Head of caudate nucleus (tissue), 42 donors: ENCODE results near the gene RARA.
A peak's percentile ranks its signal among the peaks of the same experiment; 100 is the strongest.

Experiments
- DNase-seq, 42 donors: peaks; one replicate each; pipeline versions ENCODE4 v3.0.0 to v3.0.0-alpha.2; 2020 to 2021; ENCODE audit warnings: mixed read lengths in 7 of 42
- intact Hi-C: fragments of 100-400 bp; cut with DNase I; formaldehyde crosslinking; loops from one replicate; pipeline ENCODE4 v1.15.0; 2022

RARA gene

DNA sequence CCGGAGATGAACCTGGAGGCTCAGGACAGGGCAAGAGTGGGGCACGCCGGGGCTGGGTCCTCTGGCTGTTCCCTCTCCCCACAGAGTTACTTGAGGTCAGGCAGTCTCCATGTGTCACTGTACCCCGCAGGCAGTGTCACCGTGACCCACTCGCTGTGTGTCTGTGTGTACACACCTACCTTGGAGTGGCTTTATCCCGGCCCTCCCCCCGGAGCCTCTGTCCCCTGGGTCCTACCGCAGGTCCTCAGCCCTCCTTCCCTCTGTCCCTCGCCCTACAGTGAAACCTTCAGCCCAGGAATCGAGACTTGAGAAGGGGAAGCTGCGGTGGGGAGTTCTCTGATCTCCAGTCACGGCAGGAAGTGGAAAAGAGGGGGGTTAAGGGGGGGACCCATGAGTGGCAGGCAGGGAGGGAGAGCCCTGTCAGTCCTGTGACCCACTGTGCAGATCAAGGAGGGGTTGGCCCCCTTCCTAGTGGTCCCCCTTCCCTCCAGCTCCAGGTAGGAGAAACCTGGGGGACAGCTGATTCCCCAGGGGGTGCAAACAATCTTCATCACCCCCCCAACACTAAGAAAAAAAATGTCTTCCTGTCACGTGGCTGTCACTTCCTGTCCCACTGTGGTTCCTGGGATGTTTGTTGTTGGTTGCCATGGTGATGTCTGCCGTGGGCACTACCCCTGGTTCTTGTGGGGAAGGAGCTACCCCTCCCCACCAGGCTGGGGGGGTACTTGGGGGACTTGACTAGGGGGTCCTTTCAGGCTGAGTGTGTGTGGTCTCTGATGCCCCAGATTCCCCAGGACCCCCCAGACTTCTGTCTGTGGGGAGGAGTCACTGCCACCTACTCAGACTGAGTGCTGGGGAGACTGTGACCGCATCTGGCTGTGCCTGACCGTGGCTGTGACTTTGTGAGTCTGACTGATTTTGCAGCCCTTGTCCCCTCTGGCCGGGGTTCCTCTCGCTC, 13.7 kb downstream of the RARA start:
- peak in 16 of 42 donors; percentile 31 to 70 (median 52) for DNase-seq
- intact Hi-C loops = no loop called here

DNA sequence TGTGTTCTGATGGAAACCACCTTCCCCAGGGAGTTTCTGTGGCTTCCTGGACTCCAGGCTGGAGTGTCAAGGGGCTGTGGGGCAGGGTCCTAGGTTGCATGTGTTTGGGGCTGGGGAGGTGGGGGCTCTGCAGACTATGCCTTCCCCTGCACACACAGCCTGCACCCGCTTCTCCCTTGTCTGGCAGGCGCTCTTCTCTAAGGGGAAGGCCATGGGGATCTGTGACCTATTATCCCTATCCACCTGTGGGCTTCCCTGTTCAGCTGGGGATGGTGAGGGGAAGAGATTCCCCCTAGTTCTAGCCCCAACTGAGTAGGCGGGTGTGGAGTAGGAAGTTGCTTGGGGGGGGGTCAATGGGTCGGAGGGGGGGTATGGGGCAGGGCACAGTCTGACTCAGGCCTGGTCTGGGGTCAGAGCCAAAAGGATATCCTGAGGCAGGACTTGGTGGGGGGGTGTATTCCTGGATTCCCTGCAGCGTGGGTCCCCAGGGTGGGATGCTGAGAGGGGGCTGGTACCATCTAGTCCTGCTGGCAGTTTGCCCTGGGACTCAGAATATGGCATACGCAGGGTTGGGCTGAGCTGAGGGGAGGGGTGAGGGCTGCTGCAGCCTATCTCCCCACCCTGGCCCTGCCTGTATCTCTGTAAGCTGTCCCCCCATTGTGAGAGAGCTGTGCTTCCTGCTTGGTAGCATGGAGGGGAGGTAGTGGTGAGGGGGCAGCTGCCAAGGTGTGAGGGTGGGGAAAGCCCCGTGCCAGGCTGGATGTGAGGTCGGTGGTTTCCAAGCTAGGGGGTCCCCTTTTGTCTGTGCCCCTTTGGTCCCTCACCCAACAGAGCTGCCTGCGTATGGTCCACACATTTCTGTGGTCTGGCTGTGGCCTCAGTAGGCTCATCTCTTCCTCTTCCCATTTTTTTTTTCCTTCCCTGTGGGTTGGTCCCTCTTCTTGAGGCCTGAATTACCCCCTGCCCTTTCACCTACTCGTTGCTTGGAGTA, 14.7 kb downstream of the RARA start:
- intact Hi-C loops = no loop called here
- DNase-seq = no peak

DNA sequence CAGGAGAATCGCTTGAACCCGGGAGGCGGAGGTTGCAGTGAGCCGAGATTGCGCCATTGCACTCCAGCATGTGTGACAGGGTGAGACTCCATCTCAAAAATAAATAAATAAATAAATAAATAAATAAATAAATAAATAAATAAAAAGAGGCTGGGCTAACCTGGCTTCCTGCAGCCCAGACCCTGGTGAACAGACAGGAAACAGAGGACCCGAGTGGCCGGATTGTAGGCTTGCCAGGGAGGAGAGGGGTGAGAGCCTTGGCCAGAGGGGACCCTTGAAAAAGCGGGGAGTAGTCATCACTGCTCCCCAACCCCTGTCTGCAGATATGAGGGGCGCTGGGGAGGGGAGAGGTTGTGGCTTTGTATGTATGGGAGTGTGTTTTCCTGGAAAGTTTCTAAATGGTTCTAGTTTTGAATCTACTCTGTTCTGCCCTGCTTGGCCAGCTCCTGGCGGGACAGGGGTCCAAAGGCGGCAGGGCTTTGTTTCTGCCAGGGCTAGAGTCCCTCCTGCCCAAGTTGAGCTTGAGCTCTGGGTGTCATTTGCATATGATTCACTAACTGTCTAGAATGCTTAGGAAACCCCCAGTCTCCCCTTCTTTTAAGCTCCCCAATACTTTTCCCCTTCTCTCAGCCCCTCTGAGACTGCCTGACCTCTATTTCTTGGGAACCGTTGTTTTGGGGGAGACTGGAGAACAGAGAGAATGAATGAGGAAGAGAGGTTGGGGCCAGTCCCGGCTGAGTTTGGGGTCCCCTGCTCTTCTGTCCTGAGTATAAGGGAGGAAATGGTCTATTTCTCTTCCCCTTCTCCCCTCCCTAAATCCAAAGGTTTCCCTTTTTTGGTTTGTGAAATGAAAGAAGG, 16.4 kb downstream of the RARA start:
- no peak for DNase-seq
- intact Hi-C loops = no loop called here

DNA sequence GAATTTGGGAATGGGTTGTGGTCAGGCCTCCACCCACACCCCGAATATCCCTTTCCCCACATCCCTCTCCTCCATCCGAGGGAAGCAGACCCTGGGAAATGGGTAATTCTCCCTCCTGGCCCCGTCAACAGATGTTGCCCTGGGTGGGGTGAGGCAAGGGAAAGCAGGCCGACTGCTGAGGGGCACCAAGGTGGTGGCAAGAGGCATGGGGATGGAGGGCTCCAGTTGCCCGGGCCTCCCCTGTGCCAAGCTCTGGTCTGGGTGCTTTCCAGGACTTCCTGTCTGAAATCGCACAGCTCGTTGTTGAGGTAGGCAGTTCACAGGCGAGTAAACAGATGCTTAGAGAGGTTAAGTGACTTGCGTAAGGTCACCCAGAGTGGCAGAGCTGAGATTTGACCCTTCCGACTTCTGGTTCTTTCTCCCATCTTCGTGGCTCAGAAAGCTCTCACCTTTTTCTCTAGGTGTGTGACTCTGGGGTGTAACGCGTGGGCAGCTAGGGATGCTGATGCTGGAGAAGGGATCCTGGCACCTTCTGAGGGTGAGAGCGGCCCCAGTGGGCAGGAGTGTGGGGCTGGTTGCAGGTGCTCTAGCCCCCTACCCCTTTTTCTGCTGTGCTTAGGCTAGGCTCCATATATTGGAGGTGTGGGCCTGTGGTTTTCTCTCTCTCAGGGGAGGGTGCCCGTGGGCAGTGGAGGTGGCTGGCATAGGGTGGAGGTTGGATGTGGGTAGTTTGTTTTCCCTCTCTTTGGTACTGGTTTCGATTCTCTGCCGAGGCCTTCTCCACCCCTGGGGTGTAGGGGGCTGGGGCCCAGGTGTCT, 17.2 kb downstream of the RARA start:
- DNase-seq = no peak
- intact Hi-C loops = no loop called here

DNA sequence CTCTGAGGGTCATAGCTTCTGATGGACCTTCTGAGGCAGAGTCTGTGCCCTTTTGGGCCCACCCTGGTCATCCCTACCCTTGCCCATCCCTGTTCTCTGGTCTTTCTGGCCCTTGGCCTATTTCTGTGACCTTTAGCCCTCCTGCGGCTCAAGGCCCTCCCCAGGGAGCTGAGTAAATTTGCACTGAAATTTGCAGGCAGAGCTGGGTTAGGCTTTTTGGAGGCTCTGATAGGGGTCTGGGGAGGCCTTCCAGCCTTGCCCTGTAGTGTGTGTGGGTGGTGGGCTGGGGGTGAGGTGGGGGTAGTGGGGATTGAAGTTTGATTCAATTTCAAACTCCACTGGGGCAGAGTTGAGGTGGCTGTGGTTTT, 17.8 kb downstream of the RARA start:
- intact Hi-C loops = no loop called here
- DNase-seq = no peak

DNA sequence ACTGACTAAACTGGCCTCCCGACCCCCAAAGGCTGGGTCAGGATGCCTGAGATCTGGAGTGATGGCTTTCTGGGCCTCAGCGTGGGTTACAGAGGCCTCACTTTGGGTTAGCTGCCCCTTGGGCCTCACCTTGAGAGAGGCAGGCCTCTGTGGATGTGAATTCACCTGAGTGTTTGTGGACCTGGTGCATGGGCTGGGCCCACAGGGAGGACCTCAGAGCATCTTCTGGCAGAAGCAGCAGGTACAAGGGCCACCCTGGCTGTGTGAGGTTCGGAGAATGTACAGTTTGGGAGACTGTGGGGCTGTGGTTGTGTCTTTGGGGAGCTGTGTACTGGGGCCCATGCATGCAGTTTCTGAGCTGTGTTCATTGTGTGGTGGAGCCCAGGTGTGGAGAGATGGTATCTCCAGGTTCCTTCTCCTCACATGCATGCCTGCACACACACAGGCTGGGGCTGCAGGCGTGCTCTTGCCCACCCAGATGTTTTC, 18.3 kb downstream of the RARA start:
- DNase-seq = no peak
- intact Hi-C loops = no loop called here

DNA sequence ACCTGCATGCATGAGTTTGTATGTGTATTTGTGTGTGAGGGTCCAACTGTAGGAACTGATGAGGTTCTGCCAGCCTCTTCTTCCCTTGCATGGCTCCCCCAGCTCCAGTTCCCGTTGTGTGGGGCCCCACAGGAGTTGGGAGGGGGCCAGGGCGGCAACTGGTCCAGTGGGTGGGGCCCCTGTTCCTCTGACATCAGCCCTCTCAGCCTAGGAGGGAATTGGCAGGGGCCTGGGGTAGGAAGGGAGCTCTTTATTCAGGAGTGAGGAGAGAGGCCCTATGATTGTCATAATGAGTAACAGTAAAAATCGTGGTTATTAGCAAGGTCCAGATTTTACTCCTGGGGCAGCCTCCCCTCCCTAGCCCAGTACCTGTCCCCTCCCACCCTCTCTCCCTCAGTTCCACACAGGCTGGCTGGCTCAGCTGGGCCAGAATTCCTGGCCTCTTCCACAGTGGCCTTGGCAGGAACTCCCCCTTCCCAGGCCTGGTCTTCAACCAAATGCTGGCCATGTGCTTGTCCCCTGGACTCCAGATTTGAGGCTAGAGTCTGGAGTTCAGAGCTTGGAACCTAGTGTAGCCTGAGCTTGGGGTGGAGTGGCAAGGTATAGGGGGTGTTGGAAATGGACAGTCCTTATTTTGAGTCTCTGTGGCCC, 18.9 kb downstream of the RARA start:
- no peak for DNase-seq
- intact Hi-C loops = no loop called here

DNA sequence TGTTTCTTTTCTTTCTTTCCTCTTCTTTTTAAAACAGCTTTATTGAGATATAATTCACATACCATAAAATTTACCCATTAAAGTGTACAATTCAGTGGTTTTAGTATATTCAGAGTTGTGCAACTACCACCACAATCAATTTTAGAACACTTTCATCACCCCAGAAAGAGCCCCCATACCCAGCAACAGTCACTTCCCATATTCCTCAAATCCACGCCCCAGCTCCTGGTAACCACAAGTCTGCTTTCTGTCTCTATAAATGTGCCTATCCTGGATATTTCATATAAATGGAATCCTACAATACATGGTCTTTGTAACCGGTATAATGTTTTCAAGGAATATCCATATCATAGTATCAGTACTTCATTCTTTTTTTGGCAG, 19.4 kb downstream of the RARA start:
- DNase-seq = no peak
- intact Hi-C loops = no loop called here

DNA sequence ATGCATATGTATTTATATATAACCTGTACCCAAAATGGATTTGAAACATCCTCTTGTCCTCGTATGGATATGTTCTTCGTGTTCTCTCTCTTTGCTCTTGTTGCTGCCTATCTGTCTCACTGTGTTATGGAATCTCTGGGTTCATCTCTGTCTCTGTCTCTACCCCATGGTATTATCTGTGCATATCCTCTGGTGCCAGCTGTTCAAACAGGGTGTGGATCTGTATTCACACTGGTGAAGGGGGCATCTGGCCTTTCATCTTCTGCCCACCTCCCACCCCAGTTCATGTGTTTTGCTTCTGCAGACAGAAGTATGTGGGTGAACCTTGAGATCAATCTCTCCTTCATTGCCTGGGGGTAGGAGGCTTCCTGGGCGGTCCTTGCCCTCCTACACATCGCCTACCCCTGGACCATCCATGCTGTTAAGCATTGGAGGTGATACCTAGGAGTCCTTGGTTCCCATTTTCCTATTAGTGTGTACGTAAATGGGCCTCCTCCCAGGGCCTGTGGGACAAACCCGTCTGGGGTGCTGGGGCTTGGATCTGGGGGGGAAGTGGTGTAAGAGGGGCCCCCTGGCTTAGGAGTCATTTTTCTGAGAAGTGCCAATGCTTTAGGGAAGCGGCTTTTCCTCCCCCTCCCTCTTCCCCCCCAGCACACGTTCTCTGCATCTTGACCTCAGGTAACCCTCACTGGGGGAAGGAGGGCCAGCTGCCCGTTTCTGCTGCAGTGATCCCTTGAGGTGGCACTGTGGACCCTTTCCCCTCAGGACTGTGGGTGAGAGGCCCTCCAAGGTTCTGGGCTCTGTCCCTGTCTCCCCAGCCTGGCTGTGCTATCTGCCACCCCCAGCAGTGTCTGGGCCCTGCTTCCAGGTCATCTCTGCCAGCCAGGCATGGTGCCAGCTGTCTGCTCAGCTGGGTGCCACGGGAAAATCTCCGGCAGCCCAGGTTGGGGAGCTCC, 21.1 kb downstream of the RARA start:
- intact Hi-C loops = no loop called here
- DNase-seq = peak in 4 of 42 donors; percentile 43 to 66 (median 56)

DNA sequence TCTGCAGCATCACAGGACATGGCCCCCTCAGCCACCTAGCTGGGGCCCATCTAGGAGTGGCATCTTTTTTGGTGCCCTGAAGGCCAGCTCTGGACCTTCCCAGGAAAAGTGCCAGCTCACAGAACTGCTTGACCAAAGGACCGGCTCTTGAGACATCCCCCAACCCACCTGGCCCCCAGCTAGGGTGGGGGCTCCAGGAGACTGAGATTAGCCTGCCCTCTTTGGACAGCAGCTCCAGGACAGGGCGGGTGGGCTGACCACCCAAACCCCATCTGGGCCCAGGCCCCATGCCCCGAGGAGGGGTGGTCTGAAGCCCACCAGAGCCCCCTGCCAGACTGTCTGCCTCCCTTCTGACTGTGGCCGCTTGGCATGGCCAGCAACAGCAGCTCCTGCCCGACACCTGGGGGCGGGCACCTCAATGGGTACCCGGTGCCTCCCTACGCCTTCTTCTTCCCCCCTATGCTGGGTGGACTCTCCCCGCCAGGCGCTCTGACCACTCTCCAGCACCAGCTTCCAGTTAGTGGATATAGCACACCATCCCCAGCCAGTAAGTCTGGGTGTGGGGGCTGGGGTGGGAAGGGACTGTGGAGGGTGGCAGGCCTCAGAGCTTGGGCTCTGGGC, 22.0 kb downstream of the RARA start:
- no peak for DNase-seq
- intact Hi-C loops = no loop called here

DNA sequence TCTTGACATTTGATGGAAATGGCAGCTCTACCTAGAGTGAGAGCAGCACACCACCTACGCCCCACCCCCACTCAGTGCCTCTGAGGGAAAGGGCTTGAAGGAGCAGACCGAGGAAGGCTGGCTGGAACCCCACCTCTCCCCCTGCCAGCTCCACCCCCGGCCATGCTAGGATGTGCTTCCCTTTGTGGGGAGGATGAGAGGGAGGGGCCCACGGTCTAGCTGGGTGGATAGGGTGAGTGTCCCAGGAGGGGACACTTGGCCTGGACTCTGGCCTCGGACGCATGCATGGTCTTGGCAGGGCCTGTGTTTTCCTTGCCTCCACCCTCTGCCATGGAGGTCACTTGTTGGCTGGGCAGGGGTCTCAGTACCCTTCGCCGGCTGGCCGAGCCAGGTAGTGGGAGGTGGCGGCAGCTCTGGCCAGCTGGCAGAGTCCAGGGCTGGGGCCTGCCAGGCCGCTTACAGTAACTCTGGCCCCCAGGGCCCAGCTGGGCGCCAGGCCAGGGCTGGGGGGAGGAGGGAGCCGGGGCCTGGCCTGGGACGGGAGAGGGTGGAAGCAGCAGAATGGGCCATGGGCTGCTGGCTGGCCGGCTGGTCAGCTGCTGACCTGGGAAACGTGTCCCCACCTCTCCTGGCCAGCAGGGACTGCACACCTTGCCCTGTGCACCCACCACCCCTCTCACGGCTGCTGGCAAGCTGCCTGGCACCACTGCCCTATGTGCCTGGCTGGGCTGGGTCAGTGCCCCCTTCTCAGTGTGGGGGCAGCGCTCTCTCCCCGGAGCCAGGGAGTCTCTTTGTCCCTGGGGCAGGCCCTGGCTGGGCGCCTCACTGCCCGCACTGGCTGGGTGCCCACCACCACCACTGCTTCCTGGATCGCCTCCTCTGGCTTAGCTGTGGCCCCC, 23.0 kb downstream of the RARA start:
- DNase-seq = peak in 40 of 42 donors; percentile 53 to 90 (median 77)
- intact Hi-C loops = no loop called here

DNA sequence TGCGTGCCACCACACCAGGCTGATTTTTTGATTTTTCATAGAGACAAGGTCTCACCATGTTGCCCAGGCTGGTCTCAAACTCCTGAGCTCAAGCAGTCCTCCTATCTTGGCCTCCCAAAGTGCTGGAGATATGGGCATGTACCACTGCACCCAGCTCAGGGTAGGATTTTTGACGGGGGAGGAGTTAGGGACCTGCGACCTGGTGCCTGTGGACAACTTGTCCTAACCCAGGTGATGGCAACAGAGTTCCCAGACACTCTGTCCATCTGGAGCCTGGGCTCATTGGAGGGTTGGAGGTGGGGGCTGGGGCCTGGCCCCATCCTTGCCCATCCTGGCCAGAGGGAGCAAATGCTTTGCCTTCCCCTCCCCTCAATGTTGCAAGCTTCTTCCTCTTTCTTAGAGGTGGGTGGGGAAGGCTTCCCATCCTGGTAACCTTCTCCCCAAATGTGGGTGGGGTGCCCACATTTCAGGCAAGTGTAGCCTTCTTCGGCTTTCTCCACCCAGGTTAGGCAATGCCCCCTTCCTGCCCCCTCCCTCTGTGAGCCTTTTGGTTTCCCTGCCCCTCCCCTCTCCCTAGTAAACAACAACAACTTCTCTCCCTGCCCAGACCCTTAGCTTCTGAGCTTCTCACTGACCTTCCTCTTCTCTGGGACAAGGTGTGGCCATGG, 24.9 kb downstream of the RARA start:
- DNase-seq = no peak

DNA sequence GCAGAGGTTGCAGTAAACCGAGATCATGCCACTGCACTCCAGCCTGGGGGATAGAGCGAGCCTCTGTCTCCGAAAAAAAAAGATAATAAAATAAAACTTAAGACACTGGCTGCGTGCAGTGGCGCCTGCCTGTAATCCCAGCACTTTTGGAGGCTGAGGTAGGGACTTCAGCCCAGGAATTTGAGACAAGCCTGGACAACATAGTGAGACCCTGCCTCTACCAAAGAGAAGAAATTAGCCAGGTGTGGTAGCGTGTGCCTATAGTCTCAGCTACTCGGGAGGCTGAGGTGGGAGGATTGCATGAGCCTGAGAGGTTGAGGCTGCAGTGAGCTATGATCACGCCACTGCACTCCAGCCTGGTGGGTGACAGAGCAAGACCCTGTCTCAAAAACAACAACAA, 26.6 kb downstream of the RARA start:
- no peak for DNase-seq
- intact Hi-C loops = no loop called here

More for the DNA sequence above, 24.9 kb downstream of the RARA start:
- intact Hi-C loops = no loop called here

DNA sequence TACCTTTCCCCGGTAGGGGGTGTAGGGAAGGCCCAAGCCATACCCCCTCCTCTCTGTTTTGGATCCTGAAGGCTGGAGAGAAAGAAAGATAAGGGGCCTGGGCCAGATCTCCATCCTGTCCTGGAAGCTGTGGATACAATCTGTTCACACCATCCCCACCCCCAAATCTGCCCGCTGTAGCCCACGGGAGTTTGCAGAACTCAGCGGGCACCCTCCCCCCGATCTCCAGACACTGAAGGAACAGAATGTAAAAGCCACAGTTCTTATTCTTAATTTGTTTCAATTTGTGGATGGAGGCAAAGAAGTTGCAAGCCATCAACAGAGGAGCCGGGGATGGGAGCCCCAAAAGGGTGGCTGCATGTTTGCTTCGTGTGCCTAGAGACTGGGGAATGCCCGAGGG, 28.4 kb downstream of the RARA start:
- DNase-seq = no peak
- intact Hi-C loops = no loop called here
